ENCODE measurements around the gene UQCRC1. TPM values are rescaled to one million over a fixed set of nuclear protein-coding genes. Genes with fewer than 3 reads are reported as not detected.

Gene UQCRC1
- total RNA-seq, 1 donor = 299 TPM

- DNase-seq (ENCODE audit: insufficient read length, low spot score, missing footprints) = peak; percentile 51
- Histone ChIP-seq H2AFZ (ENCODE audit: low read length) (no peak overlapping the region), H3K9me3 (ENCODE audit: low read depth, low read length) (no peaks in the 10 kb centered on the region), H3K27me3 (ENCODE audit: insufficient read depth, low read length) (no peaks in the 10 kb centered on the region), H3K79me2 (ENCODE audit: insufficient read depth, low read length) (peaks cover 17% of the 10 kb centered on the region), H3K4me3 (ENCODE audit: insufficient read depth, low read length) (no peak overlapping the region), H3K4me1 (ENCODE audit: insufficient read depth, low read length) (peaks cover 24% of the 10 kb centered on the region), H4K20me1 (ENCODE audit: insufficient read depth, low read length) (peaks cover 27% of the 10 kb centered on the region), H3K27ac (ENCODE audit: low read depth, low read length) (no peak overlapping the region), H3K36me3 (ENCODE audit: insufficient read depth, low read length) (peaks cover 76% of the 10 kb centered on the region), H3K4me2 (ENCODE audit: insufficient read depth, low read length) (no peak overlapping the region)
- no peak for TF ChIP-seq CTCF (IDR thresholded peaks at IDR 0.05; ENCODE audit: extremely low read depth, low read depth, low read length)
These were observed 8.5 kb downstream of the UQCRC1 start for GRCh38 chr3:48600711-48601621.

- H2AFZ ChIP-seq (ENCODE audit: low read length) = no peak overlapping the region
- no peak overlapping the region for H3K4me3 ChIP-seq (ENCODE audit: insufficient read depth, low read length)
- H3K27ac ChIP-seq (ENCODE audit: low read depth, low read length) = peak overlapping the region; percentile 88
- no peaks in the 10 kb centered on the region for H3K27me3 ChIP-seq (ENCODE audit: insufficient read depth, low read length)
- peaks cover 5% of the 10 kb centered on the region for H3K79me2 ChIP-seq (ENCODE audit: insufficient read depth, low read length)
- peaks cover 34% of the 10 kb centered on the region for H3K4me1 ChIP-seq (ENCODE audit: insufficient read depth, low read length)
- H3K36me3 ChIP-seq (ENCODE audit: insufficient read depth, low read length) = peaks cover 63% of the 10 kb centered on the region
- DNase-seq (ENCODE audit: insufficient read length, low spot score, missing footprints) = peak; percentile 74
- H4K20me1 ChIP-seq (ENCODE audit: insufficient read depth, low read length) = peaks cover 18% of the 10 kb centered on the region
- H3K4me2 ChIP-seq (ENCODE audit: insufficient read depth, low read length) = no peak overlapping the region
- no peak for TF ChIP-seq CTCF (IDR thresholded peaks at IDR 0.05; ENCODE audit: extremely low read depth, low read depth, low read length)
- H3K9me3 ChIP-seq (ENCODE audit: low read depth, low read length) = no peaks in the 10 kb centered on the region
These were observed 9.7 kb downstream of the UQCRC1 start for GRCh38 chr3:48599509-48600285.

GRCh38 chr3:48599077-48599501 lies 10.4 kb downstream of the UQCRC1 start:
- Histone ChIP-seq H2AFZ (ENCODE audit: low read length) (no peak overlapping the region), H3K36me3 (ENCODE audit: insufficient read depth, low read length) (peaks cover 57% of the 10 kb centered on the region), H3K79me2 (ENCODE audit: insufficient read depth, low read length) (peaks cover 5% of the 10 kb centered on the region), H3K9me3 (ENCODE audit: low read depth, low read length) (no peaks in the 10 kb centered on the region), H3K4me3 (ENCODE audit: insufficient read depth, low read length) (no peak overlapping the region), H4K20me1 (ENCODE audit: insufficient read depth, low read length) (peaks cover 18% of the 10 kb centered on the region), H3K4me2 (ENCODE audit: insufficient read depth, low read length) (peak overlapping the region; percentile 69), H3K27me3 (ENCODE audit: insufficient read depth, low read length) (no peaks in the 10 kb centered on the region), H3K4me1 (ENCODE audit: insufficient read depth, low read length) (peaks cover 38% of the 10 kb centered on the region), H3K27ac (ENCODE audit: low read depth, low read length) (peak overlapping the region; percentile 88)
- DNase-seq (ENCODE audit: insufficient read length, low spot score, missing footprints) = no peak
- TF ChIP-seq CTCF (IDR thresholded peaks at IDR 0.05; ENCODE audit: extremely low read depth, low read depth, low read length) = no peak

All from osteoblast (primary cell).